SW480 (cell line): Measurements from ENCODE around the gene AKAP7.
A peak's percentile ranks its signal among the peaks of the same experiment; 100 is the strongest.
"Not testable (repeated sequence)": the region's sequence is repeated elsewhere in the genome, so short reads cannot be mapped to it uniquely, and the experiment has no call there.

Experiments used
- DNase-seq: peaks from one replicate; pipeline ENCODE4 v3.0.0-alpha.2; 2016; ENCODE audit warnings: low spot score

The AKAP7 gene

GRCh38 chr6:131255434-131255833 lies 120.2 kb downstream of the AKAP7 start:
- no peak for DNase-seq

- DNase-seq = peak; percentile 5
These were observed 120.6 kb downstream of the AKAP7 start for GRCh38 chr6:131255911-131256310.

GRCh38 chr6:131257104-131257503 lies 121.8 kb downstream of the AKAP7 start:
- no peak for DNase-seq

- DNase-seq = no peak
These were observed 122.9 kb downstream of the AKAP7 start for GRCh38 chr6:131258010-131258652.

DNA sequence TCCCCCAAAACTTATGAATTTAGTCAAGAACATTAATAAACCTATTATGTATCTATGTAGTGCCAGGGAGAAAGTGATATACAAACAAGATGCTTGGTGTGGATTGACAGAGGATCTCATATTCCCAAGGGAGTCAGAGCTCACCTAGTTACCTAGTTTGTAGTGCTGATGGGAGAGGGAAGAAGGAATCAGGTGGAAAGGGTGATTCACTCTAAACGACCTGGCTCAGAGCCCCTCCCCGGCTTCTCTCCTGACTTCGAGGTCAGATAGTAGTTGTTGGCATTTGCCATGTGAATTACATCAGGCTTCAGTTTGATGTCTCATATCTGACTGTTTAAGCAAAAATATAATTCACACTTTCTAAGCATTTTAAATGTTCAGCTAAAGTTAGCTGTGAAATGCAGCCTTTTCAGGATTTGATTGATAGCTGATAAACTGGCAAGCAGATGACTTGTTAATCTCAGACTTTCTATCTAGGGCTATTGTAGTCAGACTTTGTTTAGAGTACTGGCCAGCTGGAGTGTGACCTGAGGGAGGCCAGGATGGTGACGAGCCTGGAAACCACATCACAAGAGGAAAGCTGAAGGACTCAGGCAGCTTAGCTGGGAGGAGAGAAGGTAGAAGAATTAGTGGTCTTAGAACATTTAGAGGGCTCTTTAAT lies 123.7 kb downstream of the AKAP7 start:
- peak; percentile 31 for DNase-seq

DNA sequence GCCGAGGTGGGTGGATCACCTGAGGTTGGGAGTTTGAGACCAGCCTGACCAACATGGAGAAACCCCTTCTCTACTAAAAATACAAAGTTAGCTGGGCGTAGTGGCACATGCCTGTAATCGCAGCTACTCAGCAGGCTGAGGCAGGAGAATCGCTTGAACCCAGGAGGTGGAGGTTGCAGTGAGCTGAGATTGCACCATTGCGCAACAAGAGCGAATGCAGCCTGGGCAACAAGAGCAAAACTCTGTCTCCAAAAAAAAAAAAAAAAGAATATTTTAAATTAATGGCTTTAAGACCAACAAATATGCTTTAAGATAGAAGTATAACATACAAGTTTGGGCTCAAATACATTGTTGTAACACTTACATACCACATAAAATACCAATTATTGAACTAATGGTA lies 125.7 kb downstream of the AKAP7 start:
- not testable (repeated sequence) for DNase-seq

- DNase-seq = no peak
These were observed 126.8 kb downstream of the AKAP7 start for GRCh38 chr6:131262060-131262459.

GRCh38 chr6:131265939-131266338 lies 130.7 kb downstream of the AKAP7 start:
- no peak for DNase-seq

DNA sequence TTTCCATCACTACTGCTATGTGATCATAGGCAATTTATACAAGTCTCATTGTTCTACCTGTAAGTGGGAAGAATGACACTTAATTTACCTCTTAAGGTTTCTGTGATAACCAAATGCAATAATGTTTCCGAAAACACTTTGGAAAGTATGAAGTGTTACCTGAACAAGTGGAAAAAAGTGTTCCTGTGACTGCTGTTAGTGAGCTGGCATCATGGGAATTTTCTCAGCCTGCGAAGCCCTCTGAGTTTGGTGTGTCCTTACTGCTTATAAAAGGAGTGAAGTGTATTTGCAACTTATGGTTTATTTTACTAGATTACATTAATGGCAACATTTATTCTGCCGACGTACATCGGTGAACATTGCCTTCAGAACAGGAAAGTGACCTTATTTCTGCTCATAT lies 133.0 kb downstream of the AKAP7 start:
- no peak for DNase-seq

DNA sequence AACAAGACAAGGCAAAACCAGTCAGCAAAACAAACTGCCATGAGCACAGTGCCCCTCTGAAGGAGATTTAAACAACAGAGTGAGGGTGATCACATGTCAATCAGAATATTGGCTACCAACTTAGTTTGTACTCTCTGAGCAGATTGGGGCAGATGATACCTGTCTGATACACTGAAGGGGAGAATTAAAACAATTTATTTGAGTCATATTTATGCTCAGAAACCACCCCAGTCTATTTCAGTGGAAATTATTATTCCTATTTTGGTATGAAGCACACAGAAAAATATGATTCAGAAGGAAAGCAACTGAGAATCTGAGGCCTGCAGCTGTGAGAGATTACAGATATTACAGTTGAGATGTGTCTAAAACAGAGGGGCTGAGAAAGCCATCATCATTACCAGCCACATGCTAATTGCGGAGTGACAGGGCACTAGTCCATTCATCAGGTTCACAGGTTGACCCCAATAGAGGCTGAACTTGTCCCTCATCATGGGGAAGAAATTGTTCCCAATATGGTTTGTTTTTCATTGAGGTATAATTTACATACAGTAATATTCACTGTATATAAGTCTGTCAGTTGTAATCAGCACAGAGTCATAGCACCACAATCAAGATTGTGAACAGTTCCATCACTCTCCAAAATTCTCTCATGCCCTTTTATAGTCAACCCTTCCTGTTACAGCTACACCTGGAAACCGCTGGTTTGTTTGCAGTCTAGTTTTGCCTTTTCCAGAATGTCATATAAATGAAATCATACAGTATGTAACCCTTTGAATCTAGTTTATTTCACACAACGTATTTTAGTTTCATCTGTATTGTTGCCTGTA lies 134.5 kb downstream of the AKAP7 start:
- DNase-seq = no peak

- DNase-seq = no peak
These were observed 135.3 kb downstream of the AKAP7 start for GRCh38 chr6:131270534-131270933.

GRCh38 chr6:131275273-131275672 lies 140.0 kb downstream of the AKAP7 start:
- DNase-seq = no peak

DNA sequence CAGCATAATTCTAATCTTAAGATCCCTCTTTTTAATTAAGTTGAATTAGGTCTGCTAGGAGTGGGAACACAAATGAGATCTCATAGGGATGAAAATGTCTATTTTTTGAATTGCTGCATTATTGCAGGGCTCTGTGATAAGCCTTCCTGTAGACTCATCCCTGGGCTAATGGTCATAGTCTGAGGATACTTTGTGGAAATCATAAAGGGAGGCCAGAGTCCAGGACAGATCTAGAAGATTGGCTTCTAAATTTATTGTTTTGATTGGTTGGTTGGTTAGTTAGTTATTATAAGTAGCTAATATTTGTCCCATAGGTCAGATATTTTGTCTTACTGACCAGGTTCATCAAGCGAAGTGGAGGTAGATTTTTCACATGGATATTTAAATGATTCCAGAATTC lies 142.3 kb downstream of the AKAP7 start:
- no peak for DNase-seq

DNA sequence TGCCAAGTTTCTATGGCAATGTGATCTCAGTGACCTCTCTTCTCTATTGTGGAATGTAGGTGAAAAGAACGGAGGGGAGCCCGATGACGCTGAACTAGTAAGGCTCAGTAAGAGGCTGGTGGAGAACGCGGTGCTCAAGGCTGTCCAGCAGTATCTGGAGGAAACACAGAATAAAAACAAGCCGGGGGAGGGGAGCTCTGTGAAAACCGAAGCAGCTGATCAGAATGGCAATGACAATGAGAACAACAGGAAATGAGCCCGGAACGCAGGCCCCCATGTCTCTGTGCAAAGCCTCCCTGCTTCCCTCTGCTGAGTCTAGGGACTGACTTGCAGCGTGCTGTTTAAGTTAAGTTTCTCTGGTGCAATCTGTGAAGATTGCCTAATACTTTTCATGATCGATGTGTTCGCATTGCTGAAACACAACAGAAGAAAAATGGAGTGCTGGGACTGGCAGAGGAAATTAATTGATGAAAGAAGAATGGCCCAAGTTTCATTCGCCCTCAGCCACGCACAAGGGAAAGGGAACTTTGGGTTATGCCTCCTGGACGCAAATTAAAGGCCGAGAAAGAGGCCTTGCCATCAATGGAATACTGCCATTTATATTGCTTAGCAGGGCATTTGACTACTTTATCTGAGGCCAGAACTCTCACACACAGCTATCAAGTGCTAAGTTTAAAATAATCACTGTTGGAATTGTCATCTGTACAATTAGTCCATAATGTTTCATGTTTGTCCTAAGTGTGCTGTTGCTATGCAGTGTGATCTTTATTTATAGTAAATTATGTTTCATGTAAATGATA lies 146.4 kb downstream of the AKAP7 start:
- no peak for DNase-seq

- DNase-seq = no peak
These were observed 147.1 kb downstream of the AKAP7 start for GRCh38 chr6:131282365-131282764.

DNA sequence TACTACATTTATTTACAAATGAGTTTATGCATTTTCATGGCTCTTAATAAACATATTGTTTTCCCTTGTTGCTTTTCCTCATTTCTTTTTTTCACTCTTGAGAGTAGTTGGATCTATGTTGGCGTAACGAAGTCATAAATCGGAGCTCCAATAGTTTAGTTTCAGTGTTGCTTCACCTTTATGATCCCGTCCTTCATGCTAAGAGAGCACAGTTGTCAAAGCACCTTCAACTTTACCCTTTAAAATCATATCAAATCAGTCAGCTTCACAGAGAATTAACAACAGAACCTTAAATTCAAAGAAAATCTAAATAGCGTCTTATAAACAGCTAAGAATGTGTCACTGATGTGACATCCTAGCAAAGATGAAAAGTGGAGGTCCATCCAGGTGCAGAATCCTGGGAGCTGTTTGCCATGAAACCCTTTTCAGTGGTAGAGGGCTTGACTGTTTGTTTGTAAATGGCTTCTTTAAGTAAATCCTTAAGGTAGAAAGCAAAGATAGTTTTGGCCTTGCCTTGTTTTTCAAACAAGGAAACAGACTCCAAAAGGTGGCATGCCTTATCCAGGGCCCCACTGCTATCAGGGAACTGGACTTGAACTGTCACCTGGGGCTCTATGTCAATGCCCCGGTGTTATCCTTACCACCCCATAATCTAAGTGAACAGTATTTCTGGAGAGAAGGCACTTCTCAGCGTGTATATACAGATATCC lies 148.4 kb downstream of the AKAP7 start:
- DNase-seq = no peak

DNA sequence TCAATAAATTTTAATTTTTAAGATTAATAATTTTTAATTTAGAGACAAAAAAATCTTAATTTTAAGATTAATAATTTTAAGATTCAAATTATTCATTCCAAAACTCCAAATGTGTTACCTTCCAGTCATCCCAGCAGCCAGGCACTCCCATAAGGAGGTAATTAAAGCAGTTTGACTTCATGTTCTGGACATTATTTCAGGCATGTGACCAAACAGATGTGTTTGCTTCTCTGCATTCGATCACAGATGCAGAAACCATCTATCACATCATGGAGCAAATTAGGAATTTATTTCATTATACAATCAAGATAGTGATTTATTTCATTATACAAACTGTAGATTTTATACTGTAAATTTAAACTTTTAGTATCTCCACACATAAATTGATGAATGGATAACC lies 150.3 kb downstream of the AKAP7 start:
- no peak for DNase-seq

- no peak for DNase-seq
These were observed 151.3 kb downstream of the AKAP7 start for GRCh38 chr6:131286469-131287040.

DNA sequence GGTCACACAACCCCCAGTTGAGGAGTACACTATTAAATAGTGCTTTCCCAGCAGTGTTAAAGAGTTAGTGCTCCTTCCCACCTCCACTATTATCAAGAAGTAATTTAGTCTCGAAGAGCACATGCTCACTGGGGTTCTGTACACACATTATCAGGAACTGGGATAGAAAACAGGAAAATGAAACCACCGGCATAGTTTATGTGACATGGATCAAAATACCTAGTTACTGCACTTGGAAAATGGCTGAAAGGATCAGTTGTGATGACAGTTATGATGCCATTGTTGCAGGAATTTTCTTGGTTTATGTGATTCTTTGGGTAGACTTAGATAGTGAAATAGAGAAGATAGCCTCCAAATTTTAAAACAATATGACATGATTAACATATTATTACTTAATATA lies 152.9 kb downstream of the AKAP7 start:
- DNase-seq = no peak

DNA sequence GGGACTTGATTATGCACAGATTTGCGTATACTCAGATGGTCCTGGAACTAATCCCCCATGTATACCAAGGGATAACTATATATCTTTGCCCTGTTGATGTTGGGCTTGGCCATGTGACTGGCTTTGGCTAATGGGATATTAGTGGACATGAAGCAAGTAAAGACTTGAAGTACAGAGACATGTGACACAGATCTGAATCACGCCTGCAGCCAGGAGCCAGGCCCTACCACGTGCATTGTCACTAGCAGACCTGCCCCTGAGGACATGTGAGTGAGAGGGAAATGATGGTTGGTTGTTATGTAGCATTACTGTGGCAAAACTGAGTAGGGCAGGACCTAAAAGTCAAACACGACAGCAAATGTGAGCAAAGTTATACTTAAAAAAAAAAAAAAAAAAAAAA lies 155.7 kb downstream of the AKAP7 start:
- no peak for DNase-seq
